Sigmoid colon (tissue), 7 donors: ENCODE data around the gene C17orf100. TPM values are rescaled to one million over a fixed set of nuclear protein-coding genes. Genes with fewer than 3 reads are reported as not detected.

ENCODE experiments used
- DNase-seq: peaks from one replicate; pipeline ENCODE4 v3.0.0-alpha.2; 2019
- H3K27ac ChIP-seq, 4 donors: fragments of 200-600 bp; sonication (generic); one replicate each; pipeline ENCODE4 v1.5.1; 2016 to 2019; ENCODE audit warnings: mild to moderate bottlenecking in 1 of 4
- H3K27me3 ChIP-seq, 3 donors: fragments of 200-600 bp; sonication (generic); one replicate each; pipeline ENCODE4 v1.5.1; 2019; ENCODE audit warnings: mild to moderate bottlenecking in 1 of 3
- H3K36me3 ChIP-seq, 4 donors: fragments of 200-600 bp; sonication (generic); one replicate each; pipeline ENCODE4 v1.5.1; 2016 to 2019
- H3K4me1 ChIP-seq, 4 donors: fragments of 200-600 bp; sonication (generic); one replicate each; pipeline ENCODE4 v1.5.1; 2017 to 2019
- H3K4me3 ChIP-seq, 4 donors: fragments of 200-600 bp; sonication (generic); one replicate each; pipeline ENCODE4 v1.5.1; 2017 to 2019; ENCODE audit warnings: mild to moderate bottlenecking in 2 of 4, moderate library complexity in 1 of 4
- H3K9me3 ChIP-seq, 4 donors: fragments of 200-600 bp in 3 of 4; sonication (generic) in 3 of 4; one replicate each; pipeline versions ENCODE4 v1.5.1 to v1.6.1; 2013 to 2019
- EP300 ChIP-seq, 4 donors: sonication (generic); formaldehyde crosslinking; IDR thresholded peaks; one replicate each; pipeline ENCODE4 v1.6.1; 2017; ENCODE audit warnings: antibody characterized with exemption in 4 of 4
- POLR2A ChIP-seq, 2 donors: fragments of 450-650 bp; IDR thresholded peaks; one replicate each; pipeline ENCODE4 v1.6.1; 2016; ENCODE audit warnings: antibody characterized with exemption in 2 of 2, mild to moderate bottlenecking in 2 of 2, moderate library complexity in 2 of 2
- POLR2AphosphoS5 ChIP-seq, 4 donors: sonication (generic); formaldehyde crosslinking; IDR thresholded peaks; one replicate each; pipeline ENCODE4 v1.6.1; 2017; ENCODE audit warnings: antibody characterized with exemption in 4 of 4
- WGBS, 2 donors: extraction: QIAGEN DNeasy Blood & Tissue Kit; methylation state at CpG; one replicate each; pipeline ENCODE4 v1.1.7; 2013; 5-methylcytosine and 5-hydroxymethylcytosine counted together
- intact Hi-C: fragments of 100-400 bp; cut with DNase I; formaldehyde crosslinking; loops from one replicate; pipeline ENCODE4 v1.15.1; 2023
- polyA plus RNA-seq, 3 donors: library from polyadenylated mRNA; stranded (reverse); fragments of 200-250 nt; gene quantifications; one replicate each; pipeline ENCODE4 v1.2.3, GENCODE V29; 2013
- total RNA-seq, 4 donors: library from RNA; depleted of rRNA; stranded (reverse); fragments of >200 nt; gene quantifications; one replicate each; pipeline ENCODE4 v1.1.0, GENCODE V29; 2016
- TF ChIP-seq, protein P1 (sequence below), 4 experiments: fragments of 450-650 bp in 3 of 4; fragments of 200-600 bp in 1 of 4; IDR thresholded peaks; one replicate each; pipeline ENCODE4 v1.5.1; 2016 to 2019; ENCODE audit warnings: antibody characterized with exemption in 4 of 4, mild to moderate bottlenecking in 3 of 4, moderate library complexity in 2 of 4
- donor health status: healthy with polysubstance abuse.
- donor health status: Bipolar disorder and iron deficiency.
- donor health status: healthy.

The C17orf100 gene
- total and polyA plus RNA-seq, 7 donors, result 0.81 to 4.2 (median 2.1) TPM

DNA sequence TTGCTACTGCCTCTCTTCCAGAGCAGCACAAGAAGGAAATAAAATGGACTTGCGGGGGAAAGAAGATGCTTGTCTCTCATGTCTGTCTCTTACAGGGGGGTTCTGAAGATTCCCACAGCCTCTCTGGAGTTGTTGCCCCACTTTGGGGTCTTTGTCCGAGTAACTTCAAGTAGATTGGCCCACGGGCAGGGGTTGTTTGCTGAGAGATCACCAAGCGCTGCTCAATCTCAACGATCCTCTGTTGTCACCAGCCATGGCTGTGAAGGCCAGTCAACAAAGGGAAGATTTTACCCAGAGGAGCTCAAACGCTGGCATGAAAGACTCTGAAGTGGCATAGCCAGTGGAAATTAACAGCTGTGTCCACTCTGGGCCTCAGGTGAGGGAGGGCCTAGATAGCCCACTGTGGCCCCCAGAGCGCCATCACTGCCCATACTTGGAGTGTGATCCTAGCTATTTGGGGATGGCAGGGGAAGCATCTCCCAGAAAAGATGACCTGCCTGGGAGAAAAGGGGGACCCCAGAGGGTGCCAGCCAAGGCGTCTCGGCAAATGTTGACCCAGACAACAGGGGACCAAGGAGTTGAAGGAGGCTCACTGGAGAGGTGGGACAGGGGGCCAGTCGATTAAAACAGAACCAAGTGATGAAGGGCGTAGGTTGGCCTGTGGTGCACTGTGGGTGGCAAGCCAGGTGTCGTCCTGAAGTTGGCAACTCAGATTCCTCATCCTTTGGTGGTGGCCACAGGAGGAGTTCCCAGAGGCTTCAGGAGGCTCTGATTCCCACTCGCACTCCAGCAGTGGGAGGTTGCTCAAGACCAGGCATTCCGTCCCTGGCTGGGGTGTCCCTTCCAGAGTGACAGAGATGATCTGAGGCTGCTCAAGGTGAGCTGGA is 33.6 kb downstream of the C17orf100 start:
- 86 to 88% methylated on average over 14 of the region's 14 CpGs for WGBS, 2 donors
- peaks cover 0 to 5% (median 0%) of the 10 kb centered on the region in 3 donors for H3K27me3 ChIP-seq
- no peak for DNase-seq
- H3K27ac ChIP-seq, result no peak overlapping the region
- H3K9me3 ChIP-seq, result no peaks in the 10 kb centered on the region
- H3K4me3 ChIP-seq, result no peak overlapping the region
- intact Hi-C loops, result no loop called here
- H3K36me3 ChIP-seq, result no peaks in the 10 kb centered on the region
- no peaks in the 10 kb centered on the region for H3K4me1 ChIP-seq
- TF ChIP-seq POLR2AphosphoS5 (IDR thresholded peaks at IDR 0.05) (no peak), POLR2A (IDR thresholded peaks at IDR 0.05) (no peak), EP300 (IDR thresholded peaks at IDR 0.05) (no peak)
- TF ChIP-seq, protein P1, sequence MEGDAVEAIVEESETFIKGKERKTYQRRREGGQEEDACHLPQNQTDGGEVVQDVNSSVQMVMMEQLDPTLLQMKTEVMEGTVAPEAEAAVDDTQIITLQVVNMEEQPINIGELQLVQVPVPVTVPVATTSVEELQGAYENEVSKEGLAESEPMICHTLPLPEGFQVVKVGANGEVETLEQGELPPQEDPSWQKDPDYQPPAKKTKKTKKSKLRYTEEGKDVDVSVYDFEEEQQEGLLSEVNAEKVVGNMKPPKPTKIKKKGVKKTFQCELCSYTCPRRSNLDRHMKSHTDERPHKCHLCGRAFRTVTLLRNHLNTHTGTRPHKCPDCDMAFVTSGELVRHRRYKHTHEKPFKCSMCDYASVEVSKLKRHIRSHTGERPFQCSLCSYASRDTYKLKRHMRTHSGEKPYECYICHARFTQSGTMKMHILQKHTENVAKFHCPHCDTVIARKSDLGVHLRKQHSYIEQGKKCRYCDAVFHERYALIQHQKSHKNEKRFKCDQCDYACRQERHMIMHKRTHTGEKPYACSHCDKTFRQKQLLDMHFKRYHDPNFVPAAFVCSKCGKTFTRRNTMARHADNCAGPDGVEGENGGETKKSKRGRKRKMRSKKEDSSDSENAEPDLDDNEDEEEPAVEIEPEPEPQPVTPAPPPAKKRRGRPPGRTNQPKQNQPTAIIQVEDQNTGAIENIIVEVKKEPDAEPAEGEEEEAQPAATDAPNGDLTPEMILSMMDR (IDR thresholded peaks at IDR 0.05), result no peak

DNA sequence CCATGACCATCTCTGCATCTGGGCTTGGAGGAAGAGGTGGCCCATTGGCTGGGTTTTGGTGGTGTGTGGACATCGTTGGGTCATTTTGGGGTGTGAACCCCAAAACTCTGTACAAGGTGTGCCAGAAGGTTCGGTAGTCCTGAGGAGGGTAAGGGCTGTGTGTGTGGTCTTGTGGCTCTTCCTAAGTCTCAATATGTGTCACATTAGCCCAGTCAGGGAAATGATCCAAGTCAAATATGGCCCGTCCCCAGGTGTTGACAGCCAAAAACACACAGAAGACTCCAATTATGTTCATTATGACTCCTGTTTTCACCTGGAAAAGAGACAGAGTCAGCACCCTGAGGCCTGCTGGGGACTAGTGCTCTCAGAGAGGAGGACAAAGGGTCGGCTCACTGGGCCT is 34.5 kb downstream of the C17orf100 start:
- intact Hi-C loops, result no loop called here
- WGBS, 2 donors, result 57 to 87% methylated on average over 4 of the region's 4 CpGs

DNA sequence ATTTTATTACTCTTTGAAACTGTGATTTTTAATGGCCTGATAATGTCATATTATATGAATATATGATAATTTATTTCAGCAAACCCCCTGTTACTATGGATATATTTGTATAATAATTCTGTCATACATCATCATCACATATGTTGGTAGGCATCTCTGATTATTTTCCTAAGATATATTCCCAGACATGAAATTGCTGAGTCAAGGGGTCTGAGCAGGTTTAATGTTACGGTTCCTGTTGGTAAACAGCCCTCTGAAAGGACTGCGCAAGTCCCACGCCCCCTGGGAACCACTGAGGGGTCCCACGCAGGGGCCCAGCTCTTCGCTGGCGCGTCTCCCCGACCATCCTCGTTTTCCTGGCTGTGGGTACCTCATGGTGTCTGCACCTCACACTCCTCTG is 37.4 kb downstream of the C17orf100 start:
- Histone ChIP-seq H3K36me3 (no peaks in the 10 kb centered on the region), H3K4me1 (no peaks in the 10 kb centered on the region), H3K27me3 (peaks cover 0 to 5% (median 0%) of the 10 kb centered on the region in 3 donors), H3K27ac (no peak overlapping the region), H3K9me3 (no peaks in the 10 kb centered on the region), H3K4me3 (no peak overlapping the region)
- no peak for DNase-seq
- intact Hi-C loops, result no loop called here
- WGBS, 2 donors, result 81 to 84% methylated on average over 9 of the region's 9 CpGs
- TF ChIP-seq, protein P1 (IDR thresholded peaks at IDR 0.05), result no peak
- TF ChIP-seq POLR2A (IDR thresholded peaks at IDR 0.05), result no peak
- no peak for TF ChIP-seq POLR2AphosphoS5 (IDR thresholded peaks at IDR 0.05)

More for the DNA sequence above, 34.5 kb downstream of the C17orf100 start:
- Histone ChIP-seq H3K27ac (no peak overlapping the region), H3K4me1 (no peaks in the 10 kb centered on the region), H3K9me3 (no peaks in the 10 kb centered on the region), H3K36me3 (no peaks in the 10 kb centered on the region), H3K4me3 (no peak overlapping the region), H3K27me3 (peaks cover 0 to 5% (median 0%) of the 10 kb centered on the region in 3 donors)
- no peak for DNase-seq
- TF ChIP-seq POLR2A (IDR thresholded peaks at IDR 0.05), result no peak
- TF ChIP-seq, protein P1 (IDR thresholded peaks at IDR 0.05), result no peak
- no peak for TF ChIP-seq POLR2AphosphoS5 (IDR thresholded peaks at IDR 0.05)
- TF ChIP-seq EP300 (IDR thresholded peaks at IDR 0.05), result no peak

DNA sequence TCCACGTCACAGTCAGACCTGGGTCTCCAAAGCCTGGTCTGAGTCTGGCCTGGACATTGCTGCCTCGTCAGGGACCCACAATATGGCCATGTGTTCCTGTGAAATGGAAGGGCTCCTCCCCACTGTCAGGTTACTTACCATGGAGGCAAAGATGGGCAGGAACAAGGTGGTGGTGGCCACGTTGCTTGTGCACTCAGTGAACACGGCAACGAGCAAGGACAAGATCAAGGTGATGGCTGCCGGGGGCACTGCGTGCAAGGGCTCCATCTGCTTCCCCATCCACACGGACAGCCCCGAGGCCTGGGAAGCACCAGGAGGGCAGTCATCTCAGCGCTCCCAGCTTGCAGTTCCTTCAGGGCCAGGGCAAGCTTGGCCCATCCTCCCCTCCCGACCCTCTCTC is 39.1 kb downstream of the C17orf100 start:
- Histone ChIP-seq H3K9me3 (no peaks in the 10 kb centered on the region), H3K36me3 (no peaks in the 10 kb centered on the region), H3K4me1 (no peaks in the 10 kb centered on the region), H3K4me3 (no peak overlapping the region), H3K27me3 (peaks cover 0 to 5% (median 0%) of the 10 kb centered on the region in 3 donors), H3K27ac (no peak overlapping the region)
- TF ChIP-seq POLR2AphosphoS5 (IDR thresholded peaks at IDR 0.05) (no peak), POLR2A (IDR thresholded peaks at IDR 0.05) (no peak), EP300 (IDR thresholded peaks at IDR 0.05) (no peak)
- TF ChIP-seq, protein P1 (IDR thresholded peaks at IDR 0.05), result no peak
- no peak for DNase-seq
- intact Hi-C loops, result no loop called here
- 82 to 84% methylated on average over 11 of the region's 11 CpGs for WGBS, 2 donors
